Measurements from ENCODE around the gene JCHAIN. TPM values are rescaled to one million over a fixed set of nuclear protein-coding genes. Genes with fewer than 3 reads are reported as not detected.
A peak's percentile ranks its signal among the peaks of the same experiment; 100 is the strongest.

The JCHAIN gene
- total RNA-seq, 1 donor from 2014 or later: 2.7 TPM

GRCh38 chr4:70712604-70713452, 46.5 kb upstream of the JCHAIN start:
- no peak overlapping the region for H3K27ac ChIP-seq
- no peaks in the 10 kb centered on the region for H3K9me3 ChIP-seq
- TF ChIP-seq, protein P1, sequence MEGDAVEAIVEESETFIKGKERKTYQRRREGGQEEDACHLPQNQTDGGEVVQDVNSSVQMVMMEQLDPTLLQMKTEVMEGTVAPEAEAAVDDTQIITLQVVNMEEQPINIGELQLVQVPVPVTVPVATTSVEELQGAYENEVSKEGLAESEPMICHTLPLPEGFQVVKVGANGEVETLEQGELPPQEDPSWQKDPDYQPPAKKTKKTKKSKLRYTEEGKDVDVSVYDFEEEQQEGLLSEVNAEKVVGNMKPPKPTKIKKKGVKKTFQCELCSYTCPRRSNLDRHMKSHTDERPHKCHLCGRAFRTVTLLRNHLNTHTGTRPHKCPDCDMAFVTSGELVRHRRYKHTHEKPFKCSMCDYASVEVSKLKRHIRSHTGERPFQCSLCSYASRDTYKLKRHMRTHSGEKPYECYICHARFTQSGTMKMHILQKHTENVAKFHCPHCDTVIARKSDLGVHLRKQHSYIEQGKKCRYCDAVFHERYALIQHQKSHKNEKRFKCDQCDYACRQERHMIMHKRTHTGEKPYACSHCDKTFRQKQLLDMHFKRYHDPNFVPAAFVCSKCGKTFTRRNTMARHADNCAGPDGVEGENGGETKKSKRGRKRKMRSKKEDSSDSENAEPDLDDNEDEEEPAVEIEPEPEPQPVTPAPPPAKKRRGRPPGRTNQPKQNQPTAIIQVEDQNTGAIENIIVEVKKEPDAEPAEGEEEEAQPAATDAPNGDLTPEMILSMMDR (IDR thresholded peaks at IDR 0.05): no peak
- TF ChIP-seq POLR2A (IDR thresholded peaks at IDR 0.05) (no peak), POLR2AphosphoS5 (IDR thresholded peaks at IDR 0.05; ENCODE audit: insufficient read depth in 1 of 2, low read depth in 1 of 2) (no peak)
- H3K27me3 ChIP-seq: no peaks in the 10 kb centered on the region
- H3K4me3 ChIP-seq: no peak overlapping the region
- intact Hi-C loops (cut with DNase I): no loop called here
- no peaks in the 10 kb centered on the region for H3K4me1 ChIP-seq
- DNase-seq (ENCODE audit: extremely low spot score in 2 of 2): no peak
- no peaks in the 10 kb centered on the region for H3K36me3 ChIP-seq

DNA sequence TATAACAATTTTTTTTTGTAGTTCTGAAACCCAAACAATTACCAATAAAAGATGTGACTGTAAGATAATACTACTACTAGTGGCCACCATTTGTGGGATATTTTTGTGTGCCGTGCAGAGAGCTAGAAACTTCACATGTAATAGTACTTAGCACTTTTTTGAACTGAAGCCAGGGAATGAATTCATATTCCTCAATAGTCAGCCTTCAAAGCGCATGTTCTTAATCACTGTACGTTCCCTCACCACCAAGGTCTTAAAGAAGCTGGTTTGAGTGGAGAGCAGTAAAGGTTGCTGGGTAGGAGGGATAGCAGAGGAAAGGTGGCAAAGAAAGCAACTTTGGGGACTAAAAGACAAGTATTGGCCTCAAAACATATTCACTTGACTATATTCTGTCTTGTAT, 45.8 kb upstream of the JCHAIN start:
- Histone ChIP-seq H3K4me1 (peaks cover 5% of the 10 kb centered on the region), H3K27ac (no peak overlapping the region), H3K27me3 (no peaks in the 10 kb centered on the region), H3K36me3 (no peaks in the 10 kb centered on the region), H3K9me3 (no peaks in the 10 kb centered on the region), H3K4me3 (no peak overlapping the region)
- no peak for DNase-seq (ENCODE audit: extremely low spot score in 2 of 2)
- TF ChIP-seq POLR2AphosphoS5 (IDR thresholded peaks at IDR 0.05; ENCODE audit: insufficient read depth in 1 of 2, low read depth in 1 of 2) (no peak), POLR2A (IDR thresholded peaks at IDR 0.05) (no peak)
- TF ChIP-seq, protein P1 (IDR thresholded peaks at IDR 0.05): no peak
- intact Hi-C loops (cut with DNase I): no loop called here

- peaks cover 10% of the 10 kb centered on the region for H3K4me1 ChIP-seq
- H3K4me3 ChIP-seq: no peak overlapping the region
- H3K27ac ChIP-seq: no peak overlapping the region
- DNase-seq (ENCODE audit: extremely low spot score in 2 of 2): no peak
- no peaks in the 10 kb centered on the region for H3K9me3 ChIP-seq
- no peaks in the 10 kb centered on the region for H3K36me3 ChIP-seq
- intact Hi-C loops (cut with DNase I): no loop called here
- TF ChIP-seq POLR2A (IDR thresholded peaks at IDR 0.05): no peak
- TF ChIP-seq POLR2AphosphoS5 (IDR thresholded peaks at IDR 0.05; ENCODE audit: insufficient read depth in 1 of 2, low read depth in 1 of 2): no peak
- TF ChIP-seq, protein P1 (IDR thresholded peaks at IDR 0.05): no peak
- no peaks in the 10 kb centered on the region for H3K27me3 ChIP-seq
Observed at GRCh38 chr4:70711599-70711998, 45.3 kb upstream of the JCHAIN start.

DNA sequence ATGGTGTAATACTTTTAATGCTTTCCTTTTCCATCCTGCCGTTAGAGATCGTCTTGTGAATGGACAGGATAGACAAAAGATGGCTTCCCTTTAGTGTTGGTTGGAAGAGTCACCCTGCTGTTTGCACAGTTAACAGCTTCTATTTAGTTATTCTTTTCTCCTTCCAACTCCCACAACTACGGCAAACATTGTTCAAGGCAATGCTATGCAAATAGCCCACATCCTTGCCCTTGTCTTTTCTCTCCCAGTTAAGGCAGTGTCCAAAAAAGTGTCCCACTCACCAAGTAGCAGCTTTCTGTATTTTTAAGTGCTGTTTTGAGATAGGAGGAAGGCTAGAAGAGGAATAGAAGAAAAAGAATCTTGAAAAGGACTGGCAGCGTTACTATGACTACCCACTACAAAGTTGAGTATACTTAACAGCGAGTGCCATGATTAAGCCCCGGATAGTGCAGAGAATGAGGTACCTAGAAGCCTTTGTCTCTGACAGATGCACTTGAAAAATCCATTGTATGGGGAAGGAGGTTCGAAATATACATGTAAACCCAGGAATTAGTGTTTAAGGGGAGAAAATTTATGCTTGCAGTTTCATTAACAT, 43.4 kb upstream of the JCHAIN start:
- intact Hi-C loops (cut with DNase I): no loop called here
- H3K4me1 ChIP-seq: peaks cover 17% of the 10 kb centered on the region
- TF ChIP-seq POLR2A (IDR thresholded peaks at IDR 0.05): no peak
- TF ChIP-seq POLR2AphosphoS5 (IDR thresholded peaks at IDR 0.05; ENCODE audit: insufficient read depth in 1 of 2, low read depth in 1 of 2): no peak
- TF ChIP-seq, protein P1 (IDR thresholded peaks at IDR 0.05): no peak
- H3K4me3 ChIP-seq: no peak overlapping the region
- no peak overlapping the region for H3K27ac ChIP-seq
- no peaks in the 10 kb centered on the region for H3K9me3 ChIP-seq
- no peak for DNase-seq (ENCODE audit: extremely low spot score in 2 of 2)
- H3K27me3 ChIP-seq: no peaks in the 10 kb centered on the region
- no peaks in the 10 kb centered on the region for H3K36me3 ChIP-seq

DNA sequence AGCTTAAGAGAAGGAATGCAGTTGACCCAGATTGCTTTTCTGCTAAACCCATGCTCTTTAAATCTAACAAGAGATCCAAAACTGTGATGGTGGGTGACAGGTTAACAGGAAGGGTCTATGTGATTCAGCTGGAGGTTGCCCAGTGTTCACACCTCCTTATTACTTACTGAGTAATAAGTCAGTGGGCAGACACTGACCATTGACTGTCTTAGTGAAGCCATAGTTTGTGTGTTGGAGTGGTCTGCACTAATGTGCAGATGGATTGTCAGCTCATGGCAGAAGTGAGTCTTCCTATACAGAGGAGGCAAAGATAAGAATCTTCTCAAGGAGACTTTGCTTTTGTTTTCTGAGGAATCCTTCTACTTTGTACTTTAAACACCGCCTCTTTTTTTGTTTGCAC, 40.2 kb upstream of the JCHAIN start:
- Histone ChIP-seq H3K36me3 (no peaks in the 10 kb centered on the region), H3K27me3 (no peaks in the 10 kb centered on the region), H3K9me3 (no peaks in the 10 kb centered on the region), H3K27ac (peak overlapping the region; percentile 92), H3K4me1 (peaks cover 22% of the 10 kb centered on the region), H3K4me3 (peak overlapping the region; percentile 64 to 81)
- TF ChIP-seq POLR2A (IDR thresholded peaks at IDR 0.05) (no peak), POLR2AphosphoS5 (IDR thresholded peaks at IDR 0.05; ENCODE audit: insufficient read depth in 1 of 2, low read depth in 1 of 2) (no peak)
- TF ChIP-seq, protein P1 (IDR thresholded peaks at IDR 0.05): no peak
- DNase-seq (ENCODE audit: extremely low spot score in 2 of 2): no peak
- intact Hi-C loops (cut with DNase I): no loop called here

All from vagina (tissue), 2 donors.